Endothelial cell of umbilical vein (primary cell): ENCODE results near the gene MBLAC1.

Source experiments
- CTCF ChIP-seq, 2 donors: IDR thresholded peaks; 1 replicate in 1 of 2; 2 replicates in 1 of 2; pipeline ENCODE4 v1.5.1; 2011; ENCODE audit warnings: low read length in 2 of 2, mild to moderate bottlenecking in 2 of 2, moderate library complexity in 2 of 2, control low read depth in 1 of 2, inconsistent platforms in 1 of 2, low read depth in 1 of 2; ENCODE audit not compliant: insufficient read depth in 1 of 2; ENCODE audit errors: extremely low read depth in 1 of 2
- EZH2 ChIP-seq: IDR thresholded peaks from 2 replicates; pipeline ENCODE4 v1.6.1; 2012; ENCODE audit warnings: borderline replicate concordance, low read depth, mild to moderate bottlenecking, moderate library complexity, low read length, inconsistent platforms; ENCODE audit not compliant: severe bottlenecking
- FOS ChIP-seq: IDR thresholded peaks from 2 replicates; pipeline ENCODE4 v1.6.1; 2011; ENCODE audit warnings: mild to moderate bottlenecking, low read length, moderate library complexity, borderline replicate concordance; ENCODE audit not compliant: insufficient read depth
- GATA2 ChIP-seq: IDR thresholded peaks from 2 replicates; pipeline ENCODE4 v1.7.0; 2011; ENCODE audit warnings: low read depth, mild to moderate bottlenecking, moderate library complexity, mixed read lengths, low read length; ENCODE audit not compliant: insufficient read length, insufficient read depth
- JUN ChIP-seq: IDR thresholded peaks from 2 replicates; pipeline ENCODE4 v1.6.1; 2011; ENCODE audit warnings: borderline replicate concordance, low read depth; ENCODE audit not compliant: insufficient read length, insufficient read depth
- MAX ChIP-seq: IDR thresholded peaks from 2 replicates; pipeline ENCODE4 v1.6.1; 2011; ENCODE audit not compliant: insufficient read depth, insufficient read length
- MYC ChIP-seq: IDR thresholded peaks from one replicate; pipeline ENCODE4 v1.6.1; 2011; ENCODE audit warnings: mild to moderate bottlenecking, low read depth, low read length
- POLR2A ChIP-seq: IDR thresholded peaks from 2 replicates; pipeline ENCODE4 v1.6.1; 2012; ENCODE audit warnings: low read depth, mild to moderate bottlenecking, control low read depth, low read length
- POLR2AphosphoS5 ChIP-seq: IDR thresholded peaks from 2 replicates; pipeline ENCODE4 v1.6.1; 2012; ENCODE audit warnings: low read depth, mild to moderate bottlenecking, control low read depth, low read length, moderate library complexity; ENCODE audit not compliant: insufficient read depth

GRCh38 chr7:100171840-100172239, 45.1 kb downstream of the MBLAC1 start:
- TF ChIP-seq MAX, result no peak
- no peak for TF ChIP-seq POLR2AphosphoS5
- TF ChIP-seq CTCF (IDR thresholded peaks at IDR 0.05; ENCODE audit: extremely low read depth in 1 of 2, insufficient read depth in 1 of 2, low read depth in 1 of 2, low read length in 2 of 2), result no peak
- TF ChIP-seq JUN, result no peak
- TF ChIP-seq POLR2A, result no peak
- no peak for TF ChIP-seq EZH2
- no peak for TF ChIP-seq GATA2
- no peak for TF ChIP-seq MYC
- no peak for TF ChIP-seq FOS
